ENCODE data around the gene TMUB1.

DNA sequence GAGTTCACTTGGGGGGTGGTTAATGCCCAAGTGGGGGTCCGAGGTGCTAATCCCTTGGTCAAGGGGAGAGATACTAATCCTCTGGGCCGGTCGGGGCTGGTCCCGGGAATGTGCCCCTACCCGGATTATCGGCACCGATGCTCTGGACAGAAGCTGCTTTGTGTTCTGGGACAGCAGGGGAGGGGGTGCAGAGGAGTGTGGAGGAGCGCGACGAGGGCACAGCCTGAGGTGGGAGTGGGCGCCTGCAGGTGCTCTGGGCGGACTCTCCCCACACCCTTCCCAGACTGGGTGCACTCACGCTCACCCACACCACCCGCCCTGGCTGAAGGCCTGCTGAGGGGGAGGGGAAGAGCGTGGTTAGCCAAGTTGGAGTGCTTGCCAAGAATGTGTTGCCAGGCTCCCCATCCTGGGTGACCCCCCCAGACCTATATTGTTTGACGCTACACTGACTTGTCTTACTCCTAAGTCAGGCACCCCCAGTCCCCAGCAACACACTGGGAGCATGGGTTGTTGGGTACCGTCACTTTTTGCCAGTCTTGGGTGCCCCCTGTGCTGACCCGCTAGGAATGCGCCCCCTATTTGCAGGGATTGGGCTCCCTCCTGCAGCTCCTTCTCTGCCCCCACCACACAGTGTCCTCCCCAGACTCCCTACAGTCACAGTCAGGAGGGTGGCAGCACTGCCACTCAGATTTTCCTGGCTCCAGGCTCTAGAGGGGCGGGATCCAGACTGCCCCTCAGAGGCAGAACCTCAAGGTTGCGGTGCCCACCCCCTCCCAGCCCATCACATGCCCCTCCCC lies 22.7 kb downstream of the TMUB1 start:
- TF ChIP-seq, protein P1, sequence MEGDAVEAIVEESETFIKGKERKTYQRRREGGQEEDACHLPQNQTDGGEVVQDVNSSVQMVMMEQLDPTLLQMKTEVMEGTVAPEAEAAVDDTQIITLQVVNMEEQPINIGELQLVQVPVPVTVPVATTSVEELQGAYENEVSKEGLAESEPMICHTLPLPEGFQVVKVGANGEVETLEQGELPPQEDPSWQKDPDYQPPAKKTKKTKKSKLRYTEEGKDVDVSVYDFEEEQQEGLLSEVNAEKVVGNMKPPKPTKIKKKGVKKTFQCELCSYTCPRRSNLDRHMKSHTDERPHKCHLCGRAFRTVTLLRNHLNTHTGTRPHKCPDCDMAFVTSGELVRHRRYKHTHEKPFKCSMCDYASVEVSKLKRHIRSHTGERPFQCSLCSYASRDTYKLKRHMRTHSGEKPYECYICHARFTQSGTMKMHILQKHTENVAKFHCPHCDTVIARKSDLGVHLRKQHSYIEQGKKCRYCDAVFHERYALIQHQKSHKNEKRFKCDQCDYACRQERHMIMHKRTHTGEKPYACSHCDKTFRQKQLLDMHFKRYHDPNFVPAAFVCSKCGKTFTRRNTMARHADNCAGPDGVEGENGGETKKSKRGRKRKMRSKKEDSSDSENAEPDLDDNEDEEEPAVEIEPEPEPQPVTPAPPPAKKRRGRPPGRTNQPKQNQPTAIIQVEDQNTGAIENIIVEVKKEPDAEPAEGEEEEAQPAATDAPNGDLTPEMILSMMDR (conservative IDR thresholded peaks at IDR 0.05; ENCODE audit: low read depth, low read length) = peak; percentile 37; the same call in 1 of the 2 replicates
- TF ChIP-seq EZH2 (IDR thresholded peaks at IDR 0.05; ENCODE audit: borderline replicate concordance, low read depth, low read length, poor library complexity, severe bottlenecking) = no peak
